ENCODE data around the gene RET.

Gene RET

GRCh38 chr10:43117777-43118583, 41.1 kb downstream of the RET start:
- TF ChIP-seq ZNF302 (tag by site-specific recombination; IDR thresholded peaks at IDR 0.05; ENCODE audit: low read depth), result no peak
- TF ChIP-seq YY2 (tag by site-specific recombination; IDR thresholded peaks at IDR 0.05), result no peak
- no peak for TF ChIP-seq ZFP41 (tag by site-specific recombination; IDR thresholded peaks at IDR 0.05; ENCODE audit: borderline replicate concordance)
- TF ChIP-seq KLF7 (tag by site-specific recombination; IDR thresholded peaks at IDR 0.05; ENCODE audit: borderline replicate concordance), result no peak
- no peak for TF ChIP-seq ZNF530 (tag by site-specific recombination; IDR thresholded peaks at IDR 0.05; ENCODE audit: low read depth)
- no peak for TF ChIP-seq CTCF (tag by site-specific recombination; IDR thresholded peaks at IDR 0.05)
- no peak for TF ChIP-seq OSR2 (tag by site-specific recombination; IDR thresholded peaks at IDR 0.05)
- TF ChIP-seq ZBTB17 (tag by site-specific recombination; IDR thresholded peaks at IDR 0.05), result no peak
- no peak for TF ChIP-seq ZNF768 (tag by site-specific recombination; IDR thresholded peaks at IDR 0.05)
- TF ChIP-seq ZNF24 (tag by site-specific recombination; IDR thresholded peaks at IDR 0.05), result no peak
- Histone ChIP-seq H3K36me3 (ENCODE audit: control insufficient read depth in 2 of 2, insufficient read depth in 1 of 2, low read length in 2 of 2) (no peaks in the 10 kb centered on the region), H3K4me1 (ENCODE audit: control insufficient read depth, insufficient read depth, low read length) (no peaks in the 10 kb centered on the region), H3K4me3 (ENCODE audit: low read depth, low read length) (no peak overlapping the region), H3K27ac (ENCODE audit: extremely low read depth, low read depth, low read length) (no peak overlapping the region), H3K9me3 (ENCODE audit: control insufficient read depth, insufficient read depth, low read depth, low read length) (no peaks in the 10 kb centered on the region)
- POLR2A ChIA-PET, result no interaction called here
- CTCF ChIA-PET, result no interaction called here

DNA sequence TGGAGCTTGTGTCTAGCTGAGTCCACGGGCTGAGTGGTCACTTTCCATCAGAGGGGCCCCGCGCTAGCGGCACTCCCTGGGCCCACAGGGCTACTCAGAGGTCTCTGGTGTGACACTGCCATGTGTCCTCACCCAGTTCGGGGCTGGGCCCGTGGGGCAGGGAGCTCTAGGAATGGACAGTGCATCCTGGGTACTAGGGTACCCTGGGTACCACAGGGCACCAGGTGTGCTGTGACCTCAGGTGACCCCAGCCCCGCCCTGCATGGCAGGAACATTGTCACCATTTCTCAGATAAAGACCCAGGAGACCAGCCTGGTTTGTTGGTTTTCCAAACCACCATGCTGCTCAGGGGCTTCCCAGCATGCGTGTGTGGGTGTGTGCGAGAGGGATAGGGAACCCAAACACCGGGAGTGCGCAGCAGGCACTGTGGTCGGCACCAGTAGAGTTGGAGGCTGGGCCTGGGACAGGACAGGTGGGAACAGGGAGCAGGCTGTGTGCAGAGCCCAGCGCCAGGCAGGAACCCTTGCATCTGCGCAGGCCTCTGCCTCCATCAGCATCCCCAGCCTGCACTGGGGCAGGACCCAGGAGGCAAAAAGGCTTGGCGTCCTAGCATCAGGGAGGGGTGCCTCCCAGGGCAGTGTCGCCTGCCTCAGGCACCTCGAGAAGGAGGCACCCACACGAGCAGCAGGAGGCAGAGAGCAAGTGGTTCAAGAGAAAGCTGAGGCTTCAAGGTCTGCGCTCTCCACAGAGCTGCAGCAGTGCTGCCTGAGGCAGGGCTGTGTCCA, 42.0 kb downstream of the RET start:
- no peaks in the 10 kb centered on the region for H3K36me3 ChIP-seq (ENCODE audit: control insufficient read depth in 2 of 2, insufficient read depth in 1 of 2, low read length in 2 of 2)
- CTCF ChIA-PET, result no interaction called here
- H3K4me1 ChIP-seq (ENCODE audit: control insufficient read depth, insufficient read depth, low read length), result no peaks in the 10 kb centered on the region
- H3K27ac ChIP-seq (ENCODE audit: extremely low read depth, low read depth, low read length), result no peak overlapping the region
- no peak overlapping the region for H3K4me3 ChIP-seq (ENCODE audit: low read depth, low read length)
- POLR2A ChIA-PET, result no interaction called here
- no peaks in the 10 kb centered on the region for H3K9me3 ChIP-seq (ENCODE audit: control insufficient read depth, insufficient read depth, low read depth, low read length)
- TF ChIP-seq ZNF239 (tag by site-specific recombination; IDR thresholded peaks at IDR 0.05) (no peak), ZNF645 (tag by site-specific recombination; IDR thresholded peaks at IDR 0.05) (no peak), ZFP69B (tag by site-specific recombination; IDR thresholded peaks at IDR 0.05) (no peak), ZNF560 (tag by site-specific recombination; IDR thresholded peaks at IDR 0.05; ENCODE audit: borderline replicate concordance) (no peak), ZNF600 (tag by site-specific recombination; IDR thresholded peaks at IDR 0.05) (no peak), ZNF768 (tag by site-specific recombination; IDR thresholded peaks at IDR 0.05) (no peak), ZBTB21 (tag by site-specific recombination; IDR thresholded peaks at IDR 0.05) (no peak), BCL11A (tag by site-specific recombination; IDR thresholded peaks at IDR 0.05; ENCODE audit: low read depth) (no peak), REPIN1 (tag by site-specific recombination; IDR thresholded peaks at IDR 0.05; ENCODE audit: low read depth) (no peak), ZNF596 (tag by site-specific recombination; IDR thresholded peaks at IDR 0.05) (no peak)
- TF ChIP-seq, protein P1, sequence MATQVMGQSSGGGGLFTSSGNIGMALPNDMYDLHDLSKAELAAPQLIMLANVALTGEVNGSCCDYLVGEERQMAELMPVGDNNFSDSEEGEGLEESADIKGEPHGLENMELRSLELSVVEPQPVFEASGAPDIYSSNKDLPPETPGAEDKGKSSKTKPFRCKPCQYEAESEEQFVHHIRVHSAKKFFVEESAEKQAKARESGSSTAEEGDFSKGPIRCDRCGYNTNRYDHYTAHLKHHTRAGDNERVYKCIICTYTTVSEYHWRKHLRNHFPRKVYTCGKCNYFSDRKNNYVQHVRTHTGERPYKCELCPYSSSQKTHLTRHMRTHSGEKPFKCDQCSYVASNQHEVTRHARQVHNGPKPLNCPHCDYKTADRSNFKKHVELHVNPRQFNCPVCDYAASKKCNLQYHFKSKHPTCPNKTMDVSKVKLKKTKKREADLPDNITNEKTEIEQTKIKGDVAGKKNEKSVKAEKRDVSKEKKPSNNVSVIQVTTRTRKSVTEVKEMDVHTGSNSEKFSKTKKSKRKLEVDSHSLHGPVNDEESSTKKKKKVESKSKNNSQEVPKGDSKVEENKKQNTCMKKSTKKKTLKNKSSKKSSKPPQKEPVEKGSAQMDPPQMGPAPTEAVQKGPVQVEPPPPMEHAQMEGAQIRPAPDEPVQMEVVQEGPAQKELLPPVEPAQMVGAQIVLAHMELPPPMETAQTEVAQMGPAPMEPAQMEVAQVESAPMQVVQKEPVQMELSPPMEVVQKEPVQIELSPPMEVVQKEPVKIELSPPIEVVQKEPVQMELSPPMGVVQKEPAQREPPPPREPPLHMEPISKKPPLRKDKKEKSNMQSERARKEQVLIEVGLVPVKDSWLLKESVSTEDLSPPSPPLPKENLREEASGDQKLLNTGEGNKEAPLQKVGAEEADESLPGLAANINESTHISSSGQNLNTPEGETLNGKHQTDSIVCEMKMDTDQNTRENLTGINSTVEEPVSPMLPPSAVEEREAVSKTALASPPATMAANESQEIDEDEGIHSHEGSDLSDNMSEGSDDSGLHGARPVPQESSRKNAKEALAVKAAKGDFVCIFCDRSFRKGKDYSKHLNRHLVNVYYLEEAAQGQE (tag by site-specific recombination; IDR thresholded peaks at IDR 0.05), result no peak
- TF ChIP-seq, protein P2, sequence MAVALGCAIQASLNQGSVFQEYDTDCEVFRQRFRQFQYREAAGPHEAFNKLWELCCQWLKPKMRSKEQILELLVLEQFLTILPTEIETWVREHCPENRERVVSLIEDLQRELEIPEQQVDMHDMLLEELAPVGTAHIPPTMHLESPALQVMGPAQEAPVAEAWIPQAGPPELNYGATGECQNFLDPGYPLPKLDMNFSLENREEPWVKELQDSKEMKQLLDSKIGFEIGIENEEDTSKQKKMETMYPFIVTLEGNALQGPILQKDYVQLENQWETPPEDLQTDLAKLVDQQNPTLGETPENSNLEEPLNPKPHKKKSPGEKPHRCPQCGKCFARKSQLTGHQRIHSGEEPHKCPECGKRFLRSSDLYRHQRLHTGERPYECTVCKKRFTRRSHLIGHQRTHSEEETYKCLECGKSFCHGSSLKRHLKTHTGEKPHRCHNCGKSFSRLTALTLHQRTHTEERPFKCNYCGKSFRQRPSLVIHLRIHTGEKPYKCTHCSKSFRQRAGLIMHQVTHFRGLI (tag by site-specific recombination; IDR thresholded peaks at IDR 0.05), result no peak

Measured in HEK293 (cell line).